Transverse colon (tissue), 4 donors: ENCODE results near the gene SRPK3. TPM values are rescaled to one million over a fixed set of nuclear protein-coding genes. Genes with fewer than 3 reads are reported as not detected.

Source experiments
- DNase-seq: peaks from one replicate; pipeline ENCODE4 v3.0.0-alpha.2; 2019
- H3K27ac ChIP-seq, 4 donors: fragments of 200-600 bp; sonication (generic); 2 replicates each; pipeline ENCODE4 v1.5.1; 2016 to 2018; ENCODE audit warnings: inconsistent platforms in 4 of 4
- H3K27me3 ChIP-seq: fragments of 200-600 bp; sonication (generic); 2 replicates; pipeline ENCODE4 v1.5.1; 2017; ENCODE audit warnings: inconsistent platforms
- H3K36me3 ChIP-seq, 4 donors: fragments of 200-600 bp; sonication (generic); 2 replicates each; pipeline ENCODE4 v1.5.1; 2017 to 2019; ENCODE audit warnings: inconsistent platforms in 4 of 4
- H3K4me1 ChIP-seq, 4 donors: fragments of 200-600 bp; sonication (generic); 2 replicates each; pipeline ENCODE4 v1.5.1; 2017 to 2020; ENCODE audit warnings: inconsistent platforms in 4 of 4
- H3K4me3 ChIP-seq, 4 donors: fragments of 200-600 bp; sonication (generic); 1 replicate in 1 of 4; 2 replicates in 3 of 4; pipeline versions ENCODE4 v1.5.1 to v1.6.1; 2017 to 2019; ENCODE audit warnings: inconsistent platforms in 4 of 4
- H3K9me3 ChIP-seq, 2 donors: fragments of 200-600 bp; sonication (generic); 2 replicates each; pipeline ENCODE4 v1.5.1; 2017 to 2019; ENCODE audit warnings: inconsistent platforms in 2 of 2
- CTCF ChIP-seq, 5 experiments: fragments of 200-600 bp in 3 of 5; fragments of 450-650 bp in 2 of 5; sonication (generic) in 3 of 5; IDR thresholded peaks; 1 replicate in 2 of 5; 2 replicates in 3 of 5; pipeline ENCODE4 v1.5.1; 2016 to 2017; ENCODE audit warnings: antibody characterized with exemption in 5 of 5, inconsistent platforms in 3 of 5, mild to moderate bottlenecking in 2 of 5, moderate library complexity in 1 of 5
- EP300 ChIP-seq: sonication (generic); formaldehyde crosslinking; IDR thresholded peaks from one replicate; pipeline ENCODE4 v1.6.1; 2017; ENCODE audit warnings: antibody characterized with exemption, low read depth
- POLR2A ChIP-seq: fragments of 450-650 bp; IDR thresholded peaks from one replicate; pipeline ENCODE4 v1.6.1; 2016; ENCODE audit warnings: antibody characterized with exemption, mild to moderate bottlenecking, moderate library complexity
- POLR2AphosphoS5 ChIP-seq, 3 donors: sonication (generic); formaldehyde crosslinking; IDR thresholded peaks; one replicate each; pipeline ENCODE4 v1.6.1; 2016; ENCODE audit warnings: antibody characterized with exemption in 3 of 3
- WGBS, 2 donors: methylation state at CpG; one replicate each; pipeline ENCODE4 v1.1.5; 2018; ENCODE audit warnings: low coverage in 1 of 2; 5-methylcytosine and 5-hydroxymethylcytosine counted together
- in situ Hi-C, 4 donors: fragments of 200-750 bp; cut with MboI; loops; one replicate each; pipeline versions ENCODE4 v1.15.0 to v1.15.1; 2017; ENCODE audit warnings: low sequenced_read_pairs in 3 of 4, low pct_ligation_motif_present in 1 of 4, low pct_unique_long_range_greater_than_20kb in 1 of 4
- intact Hi-C: fragments of 100-400 bp; cut with DNase I; formaldehyde crosslinking; loops from one replicate; pipeline ENCODE4 v1.15.1; 2023; ENCODE audit warnings: low total_unique reads
- total RNA-seq, 4 donors: library from RNA; depleted of rRNA; stranded (reverse); fragments of >200 nt; gene quantifications; one replicate each; pipeline ENCODE4 v1.1.0, GENCODE V29; 2016

SRPK3 gene
- total RNA-seq, 4 donors from 2014 or later, result 0.64 to 3.8 (median 1.3) TPM

GRCh38 chrX:153750127-153750774 is 30.6 kb upstream of the SRPK3 start:
- WGBS, 2 donors, result 71 to 100% methylated on average over 1 to 10 of the region's 12 CpGs
- in situ Hi-C loops, result loop anchor here in 1 of 4 donors (25.0 kb wide), 1 partner anchor 212 kb away; the partner anchor contains the start of genes HCFC1 and TMEM187
- H3K27me3 ChIP-seq, result no peaks in the 10 kb centered on the region

GRCh38 chrX:153755136-153755535 is 25.7 kb upstream of the SRPK3 start:
- 76% methylated on average over 1 of the region's 1 CpG; no CpG with 5 or more reads in 1 of the 2 donors for WGBS, 2 donors
- H3K36me3 ChIP-seq, result no peaks in the 10 kb centered on the region
- no peak overlapping the region for H3K27ac ChIP-seq
- no peaks in the 10 kb centered on the region for H3K4me1 ChIP-seq
- no peak for DNase-seq
- no peak overlapping the region for H3K4me3 ChIP-seq
- intact Hi-C loops (no loop called here), in situ Hi-C loops (loop anchor here in 1 of 4 donors (25.0 kb wide), 1 partner anchor 207 kb away; the partner anchor contains the start of genes HCFC1 and TMEM187)
- no peaks in the 10 kb centered on the region for H3K9me3 ChIP-seq
- no peaks in the 10 kb centered on the region for H3K27me3 ChIP-seq
- TF ChIP-seq EP300 (no peak), POLR2AphosphoS5 (IDR thresholded peaks at IDR 0.05) (no peak), POLR2A (no peak), CTCF (IDR thresholded peaks at IDR 0.05) (no peak)

More at GRCh38 chrX:153750127-153750774, 30.6 kb upstream of the SRPK3 start:
- TF ChIP-seq POLR2AphosphoS5 (IDR thresholded peaks at IDR 0.05), result no peak
- TF ChIP-seq CTCF (IDR thresholded peaks at IDR 0.05), result no peak
- TF ChIP-seq EP300, result no peak
- no peak for TF ChIP-seq POLR2A
- Histone ChIP-seq H3K27ac (no peak overlapping the region), H3K9me3 (no peaks in the 10 kb centered on the region), H3K36me3 (no peaks in the 10 kb centered on the region), H3K4me3 (no peak overlapping the region), H3K4me1 (no peaks in the 10 kb centered on the region)
- intact Hi-C loops, result no loop called here
- no peak for DNase-seq

- H3K4me3 ChIP-seq, result no peak overlapping the region
- TF ChIP-seq CTCF (IDR thresholded peaks at IDR 0.05), result no peak
- no peaks in the 10 kb centered on the region for H3K4me1 ChIP-seq
- no peak overlapping the region for H3K27ac ChIP-seq
- H3K27me3 ChIP-seq, result no peaks in the 10 kb centered on the region
- in situ Hi-C loops, result loop anchor here in 1 of 4 donors (25.0 kb wide), 1 partner anchor 200 kb away; the partner anchor contains the start of genes HCFC1 and TMEM187
- DNase-seq, result no peak
- 80% methylated on average over 15 of the region's 15 CpGs; no CpG with 5 or more reads in 1 of the 2 donors for WGBS, 2 donors
- no peaks in the 10 kb centered on the region for H3K9me3 ChIP-seq
- H3K36me3 ChIP-seq, result no peaks in the 10 kb centered on the region
- intact Hi-C loops, result no loop called here
These were observed 19.0 kb upstream of the SRPK3 start for GRCh38 chrX:153761863-153762262.

- Histone ChIP-seq H3K4me3 (no peak overlapping the region), H3K4me1 (no peaks in the 10 kb centered on the region), H3K27ac (no peak overlapping the region), H3K27me3 (no peaks in the 10 kb centered on the region), H3K36me3 (no peaks in the 10 kb centered on the region), H3K9me3 (no peaks in the 10 kb centered on the region)
- DNase-seq, result no peak
- intact Hi-C loops, result no loop called here
- 82% methylated on average over 12 of the region's 14 CpGs; no CpG with 5 or more reads in 1 of the 2 donors for WGBS, 2 donors
- in situ Hi-C loops, result loop anchor here in 1 of 4 donors (25.0 kb wide), 1 partner anchor 200 kb away; the partner anchor contains the start of genes HCFC1 and TMEM187
- no peak for TF ChIP-seq POLR2A
- no peak for TF ChIP-seq EP300
- no peak for TF ChIP-seq CTCF (IDR thresholded peaks at IDR 0.05)
- TF ChIP-seq POLR2AphosphoS5 (IDR thresholded peaks at IDR 0.05), result no peak
These were observed 18.1 kb upstream of the SRPK3 start for GRCh38 chrX:153762626-153763173.
